ENCODE data around the gene MTERF1.

DNA sequence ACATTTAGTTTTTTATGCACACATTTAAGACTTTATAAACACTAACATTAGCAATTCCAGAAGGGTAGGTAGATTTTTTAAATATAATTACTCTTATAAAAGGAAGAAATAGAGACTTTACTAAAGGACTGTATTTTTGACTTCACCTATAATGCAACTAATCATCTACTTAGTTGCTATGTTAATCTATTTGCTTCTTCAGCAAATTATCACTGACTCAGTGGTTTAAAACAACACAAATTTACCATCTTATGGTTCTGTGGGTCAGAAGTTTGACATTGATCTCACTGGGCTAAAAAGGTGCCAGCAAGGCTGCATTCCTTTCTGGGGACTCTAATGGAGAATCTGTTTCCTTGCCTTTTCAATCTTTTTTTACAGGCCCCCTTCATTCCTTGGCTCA is 7.6 kb downstream of the MTERF1 start:
- TF ChIP-seq, protein P1, sequence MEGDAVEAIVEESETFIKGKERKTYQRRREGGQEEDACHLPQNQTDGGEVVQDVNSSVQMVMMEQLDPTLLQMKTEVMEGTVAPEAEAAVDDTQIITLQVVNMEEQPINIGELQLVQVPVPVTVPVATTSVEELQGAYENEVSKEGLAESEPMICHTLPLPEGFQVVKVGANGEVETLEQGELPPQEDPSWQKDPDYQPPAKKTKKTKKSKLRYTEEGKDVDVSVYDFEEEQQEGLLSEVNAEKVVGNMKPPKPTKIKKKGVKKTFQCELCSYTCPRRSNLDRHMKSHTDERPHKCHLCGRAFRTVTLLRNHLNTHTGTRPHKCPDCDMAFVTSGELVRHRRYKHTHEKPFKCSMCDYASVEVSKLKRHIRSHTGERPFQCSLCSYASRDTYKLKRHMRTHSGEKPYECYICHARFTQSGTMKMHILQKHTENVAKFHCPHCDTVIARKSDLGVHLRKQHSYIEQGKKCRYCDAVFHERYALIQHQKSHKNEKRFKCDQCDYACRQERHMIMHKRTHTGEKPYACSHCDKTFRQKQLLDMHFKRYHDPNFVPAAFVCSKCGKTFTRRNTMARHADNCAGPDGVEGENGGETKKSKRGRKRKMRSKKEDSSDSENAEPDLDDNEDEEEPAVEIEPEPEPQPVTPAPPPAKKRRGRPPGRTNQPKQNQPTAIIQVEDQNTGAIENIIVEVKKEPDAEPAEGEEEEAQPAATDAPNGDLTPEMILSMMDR (IDR thresholded peaks at IDR 0.05) = no peak
- TF ChIP-seq POLR2AphosphoS5 (IDR thresholded peaks at IDR 0.05; ENCODE audit: insufficient read depth in 1 of 2, low read depth in 1 of 2) (no peak), POLR2A (IDR thresholded peaks at IDR 0.05) (no peak)

All from vagina (tissue), 2 donors.